OCI-LY1 (cell line): ENCODE measurements around the gene FN3K.
A peak's percentile ranks its signal among the peaks of the same experiment; 100 is the strongest.

Experiments
- H2AFZ ChIP-seq: fragments of 200-600 bp; sonication (generic), shearing (Covaris generic); 2 replicates; pipeline ENCODE4 v1.6.0; 2014; ENCODE audit warnings: antibody characterized with exemption, mild to moderate bottlenecking, low read length
- H3F3A ChIP-seq: fragments of 200-600 bp; sonication (generic), shearing (Covaris generic); 2 replicates; pipeline ENCODE4 v1.6.0; 2014; ENCODE audit warnings: mild to moderate bottlenecking, antibody characterized with exemption, low read length, moderate library complexity; ENCODE audit not compliant: insufficient read depth
- H3K27ac ChIP-seq: fragments of 200-600 bp; sonication (generic); 2 replicates; pipeline ENCODE4 v1.5.1; 2014; ENCODE audit warnings: low read length, mixed run types, mild to moderate bottlenecking, low read depth; ENCODE audit not compliant: poor library complexity, severe bottlenecking
- H3K27me3 ChIP-seq: fragments of 200-600 bp; sonication (generic); 2 replicates; pipeline ENCODE4 v1.6.0; 2014; ENCODE audit warnings: antibody characterized with exemption, mild to moderate bottlenecking, low read length, moderate library complexity; ENCODE audit not compliant: insufficient read depth
- H3K36me3 ChIP-seq: fragments of 200-600 bp; sonication (generic); 2 replicates; pipeline ENCODE4 v1.6.1; 2014; ENCODE audit warnings: mild to moderate bottlenecking, antibody characterized with exemption, low read length, moderate library complexity, mixed read lengths; ENCODE audit not compliant: insufficient read depth
- H3K4me1 ChIP-seq: fragments of 200-600 bp; sonication (generic); 2 replicates; pipeline ENCODE4 v1.5.1; 2014; ENCODE audit warnings: mild to moderate bottlenecking, low read length, moderate library complexity; ENCODE audit not compliant: insufficient read depth, severe bottlenecking
- H3K4me2 ChIP-seq: fragments of 200-600 bp; sonication (generic), shearing (Covaris generic); 2 replicates; pipeline ENCODE4 v1.6.1; 2014; ENCODE audit warnings: low read length
- H3K4me3 ChIP-seq: fragments of 200-600 bp; sonication (generic); 2 replicates; pipeline ENCODE4 v1.5.1; 2014; ENCODE audit warnings: low read length, low read depth, mild to moderate bottlenecking, mixed read lengths; ENCODE audit not compliant: poor library complexity, severe bottlenecking
- H3K79me2 ChIP-seq: fragments of 200-600 bp; shearing (Covaris generic); 2 replicates; pipeline ENCODE4 v1.6.1; 2016; ENCODE audit warnings: mixed run types, low read length, mixed read lengths; ENCODE audit not compliant: insufficient read depth
- H3K9ac ChIP-seq: fragments of 200-600 bp; sonication (generic), shearing (Covaris generic); 2 replicates; pipeline ENCODE4 v1.6.1; 2014; ENCODE audit warnings: mild to moderate bottlenecking, low read length, mixed read lengths
- H3K9me2 ChIP-seq: fragments of 200-600 bp; sonication (generic), shearing (Covaris generic); 2 replicates; pipeline ENCODE4 v1.6.1; 2014; ENCODE audit warnings: low read depth, mild to moderate bottlenecking, low read length, mixed read lengths
- H3K9me3 ChIP-seq: fragments of 200-600 bp; shearing (Covaris generic); 2 replicates; pipeline ENCODE4 v1.6.1; 2014; ENCODE audit warnings: low read length, mixed read lengths
- H4K20me1 ChIP-seq: fragments of 200-600 bp; sonication (generic), shearing (Covaris generic); 2 replicates; pipeline ENCODE4 v1.6.0; 2016; ENCODE audit warnings: mild to moderate bottlenecking, low read length; ENCODE audit not compliant: insufficient read depth
- EZH2 ChIP-seq: fragments of 200-600 bp; sonication (generic), shearing (Covaris generic); IDR thresholded peaks from 2 replicates; pipeline ENCODE4 v1.8.0; 2017; ENCODE audit warnings: borderline replicate concordance, mixed run types, mild to moderate bottlenecking, antibody characterized with exemption, low read length, moderate library complexity, mixed read lengths
- TF ChIP-seq, protein P1 (sequence below): fragments of 200-600 bp; sonication (generic), shearing (Covaris generic); IDR thresholded peaks from 2 replicates; pipeline ENCODE4 v1.5.1; 2017; ENCODE audit warnings: mild to moderate bottlenecking, antibody characterized with exemption, low read length, moderate library complexity, mixed read lengths

FN3K gene

GRCh38 chr17:82709024-82709675 lies 26.3 kb upstream of the FN3K start:
- Histone ChIP-seq H3K4me2 (no peak overlapping the region), H3K4me1 (no peaks in the 10 kb centered on the region), H3K9me2 (no peaks in the 10 kb centered on the region), H3K27me3 (peaks cover 6% of the 10 kb centered on the region; the same call in 1 of the 2 replicates), H2AFZ (no peak overlapping the region), H3K27ac (no peak overlapping the region), H3K9ac (no peak overlapping the region), H4K20me1 (no peaks in the 10 kb centered on the region), H3F3A (no peaks in the 10 kb centered on the region), H3K36me3 (no peaks in the 10 kb centered on the region), H3K4me3 (no peak overlapping the region), H3K79me2 (no peaks in the 10 kb centered on the region), H3K9me3 (no peaks in the 10 kb centered on the region)
- TF ChIP-seq EZH2, result no peak
- TF ChIP-seq, protein P1, sequence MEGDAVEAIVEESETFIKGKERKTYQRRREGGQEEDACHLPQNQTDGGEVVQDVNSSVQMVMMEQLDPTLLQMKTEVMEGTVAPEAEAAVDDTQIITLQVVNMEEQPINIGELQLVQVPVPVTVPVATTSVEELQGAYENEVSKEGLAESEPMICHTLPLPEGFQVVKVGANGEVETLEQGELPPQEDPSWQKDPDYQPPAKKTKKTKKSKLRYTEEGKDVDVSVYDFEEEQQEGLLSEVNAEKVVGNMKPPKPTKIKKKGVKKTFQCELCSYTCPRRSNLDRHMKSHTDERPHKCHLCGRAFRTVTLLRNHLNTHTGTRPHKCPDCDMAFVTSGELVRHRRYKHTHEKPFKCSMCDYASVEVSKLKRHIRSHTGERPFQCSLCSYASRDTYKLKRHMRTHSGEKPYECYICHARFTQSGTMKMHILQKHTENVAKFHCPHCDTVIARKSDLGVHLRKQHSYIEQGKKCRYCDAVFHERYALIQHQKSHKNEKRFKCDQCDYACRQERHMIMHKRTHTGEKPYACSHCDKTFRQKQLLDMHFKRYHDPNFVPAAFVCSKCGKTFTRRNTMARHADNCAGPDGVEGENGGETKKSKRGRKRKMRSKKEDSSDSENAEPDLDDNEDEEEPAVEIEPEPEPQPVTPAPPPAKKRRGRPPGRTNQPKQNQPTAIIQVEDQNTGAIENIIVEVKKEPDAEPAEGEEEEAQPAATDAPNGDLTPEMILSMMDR, result no peak

GRCh38 chr17:82709676-82710498 lies 25.5 kb upstream of the FN3K start:
- no peaks in the 10 kb centered on the region for H3K9me3 ChIP-seq
- no peaks in the 10 kb centered on the region for H4K20me1 ChIP-seq
- H3K9me2 ChIP-seq, result no peaks in the 10 kb centered on the region
- no peaks in the 10 kb centered on the region for H3K36me3 ChIP-seq
- no peak overlapping the region for H2AFZ ChIP-seq
- TF ChIP-seq, protein P1, result no peak
- no peak for TF ChIP-seq EZH2
- H3F3A ChIP-seq, result no peaks in the 10 kb centered on the region
- H3K4me3 ChIP-seq, result no peak overlapping the region
- H3K4me2 ChIP-seq, result no peak overlapping the region
- H3K4me1 ChIP-seq, result no peaks in the 10 kb centered on the region
- H3K9ac ChIP-seq, result no peak overlapping the region
- no peaks in the 10 kb centered on the region for H3K27me3 ChIP-seq
- H3K27ac ChIP-seq, result no peak overlapping the region
- no peaks in the 10 kb centered on the region for H3K79me2 ChIP-seq

GRCh38 chr17:82710499-82711232 lies 24.7 kb upstream of the FN3K start:
- H3K27me3 ChIP-seq, result no peaks in the 10 kb centered on the region
- no peak overlapping the region for H2AFZ ChIP-seq
- H3K27ac ChIP-seq, result no peak overlapping the region
- H3F3A ChIP-seq, result no peaks in the 10 kb centered on the region
- H3K9me3 ChIP-seq, result no peaks in the 10 kb centered on the region
- no peaks in the 10 kb centered on the region; the same call in 1 of the 2 replicates for H3K36me3 ChIP-seq
- H4K20me1 ChIP-seq, result no peaks in the 10 kb centered on the region
- TF ChIP-seq, protein P1, result peak; percentile 31; the same call in 1 of the 2 replicates
- TF ChIP-seq EZH2, result no peak
- H3K4me2 ChIP-seq, result no peak overlapping the region
- peaks cover under 1% of the 10 kb centered on the region for H3K4me1 ChIP-seq
- no peaks in the 10 kb centered on the region for H3K79me2 ChIP-seq
- no peak overlapping the region for H3K4me3 ChIP-seq
- H3K9ac ChIP-seq, result no peak overlapping the region
- no peaks in the 10 kb centered on the region for H3K9me2 ChIP-seq
